HG03558 (cell line): ENCODE measurements around the gene FAM136A.
"Not testable (repeated sequence)": the region's sequence is repeated elsewhere in the genome, so short reads cannot be mapped to it uniquely, and the experiment has no call there.

Experiments used
- ATAC-seq: cut with Tn5 transposase; IDR thresholded peaks from one replicate; pipeline ENCODE4 v1.9.1; 2021; ENCODE audit warnings: moderate number of reproducible peaks; ENCODE audit not compliant: unreplicated experiment; ENCODE audit errors: extremely low read depth

The FAM136A gene

DNA sequence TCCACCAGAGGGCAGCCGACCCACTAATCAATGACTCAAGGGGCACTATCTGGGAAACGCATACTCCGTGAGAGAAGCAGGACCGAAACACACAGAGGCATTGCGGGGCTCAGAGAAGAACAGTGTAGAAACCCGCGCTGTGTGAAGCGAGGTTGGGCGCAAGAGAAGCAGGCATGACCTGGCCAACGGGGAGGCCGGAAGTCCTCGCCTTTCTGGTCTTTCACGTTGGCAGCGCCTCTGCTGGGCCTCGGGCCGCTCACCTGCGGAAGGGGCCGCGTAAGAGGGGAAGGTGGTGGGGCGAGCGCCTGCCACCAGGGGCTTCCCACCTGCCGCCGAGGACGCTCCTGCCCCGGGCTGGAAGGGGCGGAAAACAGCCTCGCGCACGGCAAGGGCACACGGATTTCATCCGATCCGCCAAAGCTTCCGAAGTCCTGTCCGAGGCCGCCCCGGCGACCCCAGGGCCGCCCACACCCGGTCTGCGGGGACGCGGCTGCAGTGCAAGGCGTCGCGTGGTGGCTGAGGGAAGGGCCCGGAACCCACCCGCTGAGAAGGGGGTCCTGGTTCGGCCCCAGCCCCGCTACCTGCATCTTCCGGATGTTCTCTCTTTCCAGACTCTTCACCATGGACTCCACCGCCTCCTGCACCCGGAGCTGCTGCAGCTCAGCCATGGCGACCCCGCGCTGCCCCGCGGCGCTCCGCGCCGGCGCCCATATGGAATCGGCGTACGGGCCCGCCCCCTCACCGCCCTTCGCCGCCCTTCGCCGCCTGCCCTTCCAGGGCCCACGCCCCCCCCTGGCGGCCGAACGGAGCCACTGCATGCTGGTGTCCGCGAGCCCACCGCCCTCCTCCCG, at the start of gene FAM136A:
Gene FAM136A, minus strand, starts transcription at position 724 of the 851 bp plus-strand sequence. Its CDS starts 56 bp downstream, at position 668.
- no peak for ATAC-seq

DNA sequence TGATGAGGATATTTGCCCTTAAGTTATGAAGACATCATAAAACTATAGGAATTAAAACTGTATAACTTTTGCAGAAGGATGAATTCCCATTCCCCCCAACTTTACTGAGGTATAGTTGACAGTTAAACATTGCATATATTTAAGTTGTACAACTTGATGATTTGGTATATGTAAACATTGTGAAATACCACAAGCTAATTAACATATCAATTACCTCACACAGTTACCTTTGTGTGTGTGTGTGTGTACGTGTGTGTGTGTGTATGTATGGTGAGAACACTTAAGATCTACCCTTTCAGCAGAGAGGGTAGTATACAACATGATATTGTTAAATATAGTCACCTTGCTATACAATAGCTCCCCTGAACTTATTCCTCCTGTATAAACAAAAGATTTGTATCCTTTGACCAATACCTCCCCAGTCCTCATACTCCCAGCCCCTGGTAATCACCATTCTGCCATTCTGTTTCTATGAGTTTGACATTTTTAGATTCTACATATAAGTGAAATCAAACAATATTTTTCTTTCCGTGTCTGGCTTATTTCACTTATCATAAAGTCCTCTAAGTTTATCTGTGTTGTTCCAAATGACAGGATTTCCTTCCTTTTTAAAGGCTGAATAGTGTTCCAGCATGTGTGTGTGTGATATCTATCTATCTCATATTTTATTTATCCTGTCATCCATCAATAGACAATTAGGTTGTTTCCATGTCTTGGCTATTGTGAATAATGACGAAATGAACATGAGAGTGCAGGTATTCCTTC, 48.2 kb upstream of the FAM136A start:
- no peak for ATAC-seq

DNA sequence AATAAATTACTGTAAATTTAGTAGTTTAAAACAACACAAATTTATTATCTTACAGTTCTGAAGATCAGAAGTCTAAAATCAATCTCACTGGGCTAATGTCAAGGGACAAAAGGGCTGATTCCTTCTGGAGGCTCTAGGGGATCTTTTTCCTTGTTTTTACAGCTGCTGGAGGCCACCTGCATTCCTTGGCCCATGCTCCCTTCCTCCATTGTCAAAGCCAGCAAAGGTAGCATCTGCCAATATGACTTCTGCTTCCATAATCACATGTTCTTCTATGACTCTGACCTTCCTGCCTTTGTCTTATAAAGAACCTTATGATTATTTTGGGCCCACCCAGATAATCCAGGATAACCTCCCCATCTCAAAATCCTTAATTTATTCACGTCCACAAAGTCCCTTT, 46.0 kb upstream of the FAM136A start:
- no peak for ATAC-seq

DNA sequence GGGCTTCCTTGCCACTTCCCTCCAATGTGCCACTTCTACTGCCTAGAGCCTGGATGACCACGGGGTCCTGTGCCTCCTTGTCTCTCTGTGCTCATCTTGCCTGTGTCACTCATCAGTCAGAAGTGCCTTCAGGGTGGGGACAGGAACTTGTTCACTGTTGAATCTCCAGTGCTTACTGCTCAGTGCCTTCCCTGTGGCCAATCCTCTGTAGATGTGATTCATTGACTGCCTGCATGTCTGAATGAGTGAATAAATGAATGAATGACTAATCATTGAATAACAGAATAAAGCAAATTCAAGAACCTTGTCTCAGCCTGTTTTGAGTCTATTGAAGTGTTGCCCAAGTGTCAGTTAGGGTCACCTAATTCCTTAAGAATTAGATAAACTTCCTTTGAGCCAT, 42.3 kb upstream of the FAM136A start:
- no peak for ATAC-seq

DNA sequence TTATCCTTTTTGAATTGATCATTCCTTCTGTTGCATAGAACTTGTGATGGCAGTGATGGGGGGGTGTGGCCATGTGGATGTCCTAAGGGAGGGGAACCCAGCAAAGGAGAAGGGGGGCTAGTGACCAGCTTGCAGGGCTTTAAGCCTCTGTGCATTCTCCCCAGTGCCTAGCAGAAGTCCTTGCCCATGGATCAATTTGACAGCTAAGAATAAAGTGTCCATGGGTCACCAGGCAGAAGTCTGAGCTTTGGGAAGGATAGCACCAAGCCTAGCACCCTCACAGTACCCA, 39.6 kb upstream of the FAM136A start:
- ATAC-seq = no peak

DNA sequence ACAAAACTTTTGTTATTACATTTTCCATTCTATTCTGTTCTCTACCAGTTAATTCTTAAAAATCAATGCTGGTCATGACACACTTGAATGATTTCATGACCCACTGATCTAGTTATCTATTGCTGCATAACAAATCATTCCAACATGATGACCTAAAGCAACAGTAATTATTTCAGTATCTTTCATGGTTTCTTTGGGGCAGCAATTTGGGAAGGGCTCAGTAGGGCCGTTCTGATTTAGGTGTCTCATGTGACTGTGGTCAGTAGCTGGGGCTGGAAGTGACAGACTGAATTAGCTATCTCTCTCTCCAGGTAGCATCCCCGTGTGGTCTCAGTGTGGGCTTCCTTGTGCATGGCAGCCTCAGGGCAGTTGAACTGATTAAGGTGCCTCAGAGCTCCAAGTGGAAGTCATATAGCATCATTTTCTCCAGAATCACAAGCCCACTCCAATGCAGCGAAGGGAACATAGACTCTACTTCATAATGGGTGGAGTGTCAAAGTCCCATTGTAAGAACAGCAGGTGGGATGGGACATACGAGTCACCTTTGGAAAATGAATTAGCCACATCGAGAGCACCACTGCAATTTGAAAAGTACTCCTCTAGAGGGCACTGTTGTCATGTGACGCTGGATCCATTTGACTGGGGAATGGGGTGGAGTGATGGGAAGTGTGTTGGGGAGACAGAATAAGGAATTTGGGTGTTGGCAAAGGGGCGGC, 39.1 kb upstream of the FAM136A start:
- ATAC-seq = no peak

DNA sequence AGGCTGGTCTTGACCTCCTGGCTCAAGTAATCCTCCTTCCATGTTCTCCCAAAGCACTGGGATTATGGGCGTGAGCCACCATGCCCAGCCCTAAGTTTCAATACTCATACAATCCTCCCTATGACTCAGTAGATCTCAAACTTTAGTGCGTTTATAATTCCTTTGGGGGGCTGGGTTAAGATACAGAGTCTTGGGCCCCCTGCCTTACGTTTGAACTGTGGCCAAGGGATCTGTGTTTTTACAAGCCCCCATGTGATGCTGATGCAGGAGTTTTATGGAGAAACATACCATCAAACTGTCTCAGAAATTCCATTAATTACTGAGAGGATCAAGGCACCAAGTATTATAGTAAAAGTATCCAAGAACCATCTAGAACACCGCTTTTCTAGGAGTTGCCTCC, 38.2 kb upstream of the FAM136A start:
- no peak for ATAC-seq

DNA sequence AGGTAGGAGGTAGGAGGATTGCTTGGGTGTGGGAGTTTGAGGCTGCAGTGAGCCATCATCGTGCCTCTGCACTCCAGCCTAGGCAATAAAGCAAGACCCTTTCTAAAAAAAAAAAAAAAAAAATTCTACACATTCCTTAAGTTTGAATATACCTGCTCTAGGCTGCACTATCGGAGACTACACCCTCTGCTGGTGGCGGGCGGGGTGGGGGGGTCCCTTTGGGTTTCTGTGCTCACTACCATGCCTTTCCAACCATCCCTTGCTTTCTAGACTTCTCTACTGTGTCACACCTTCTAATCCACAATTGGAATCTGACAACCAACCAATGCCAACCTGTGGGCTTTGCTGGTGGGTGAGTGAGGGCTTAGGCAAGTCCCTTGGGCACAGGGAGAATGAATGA, 34.7 kb upstream of the FAM136A start:
- no peak for ATAC-seq

DNA sequence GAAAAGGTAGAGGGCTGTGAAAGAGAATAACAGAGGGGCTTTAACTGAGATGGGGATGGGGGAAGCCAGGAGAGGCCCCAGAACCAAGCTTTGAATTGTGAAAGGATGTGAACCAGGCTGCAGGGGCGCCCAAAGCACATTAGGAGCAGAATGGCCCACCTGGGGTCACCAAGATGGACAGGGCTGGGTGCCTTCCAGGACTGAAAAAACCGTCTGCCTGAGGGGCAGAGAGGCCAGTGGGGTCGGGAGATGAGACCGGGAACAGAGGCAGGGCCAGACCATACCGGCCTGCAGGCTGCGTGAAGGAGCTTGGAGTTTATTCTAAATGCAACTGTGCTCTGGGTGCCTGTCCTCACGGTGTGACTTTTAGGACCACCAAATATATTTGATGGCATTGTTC, 29.1 kb upstream of the FAM136A start:
- ATAC-seq = no peak

DNA sequence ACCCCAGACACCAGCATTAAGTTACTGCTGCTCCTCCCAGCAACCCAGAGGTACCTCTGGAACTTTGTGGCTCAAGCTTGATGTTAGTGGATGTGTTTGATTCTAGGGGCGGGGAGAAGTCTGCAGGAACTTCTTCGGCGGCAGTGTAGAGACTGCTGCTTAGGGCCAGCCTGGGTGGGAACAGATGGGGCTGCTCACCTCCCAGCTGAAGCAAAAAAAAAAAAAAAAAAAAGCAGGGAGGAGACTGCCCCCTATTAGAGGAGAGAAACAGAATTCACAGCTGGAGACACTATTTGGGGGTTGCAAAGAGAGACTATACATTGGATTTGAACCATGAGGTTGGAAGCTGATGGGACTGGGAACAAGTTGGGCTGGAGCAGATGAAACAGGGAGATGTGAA, 28.6 kb upstream of the FAM136A start:
- ATAC-seq = no peak

DNA sequence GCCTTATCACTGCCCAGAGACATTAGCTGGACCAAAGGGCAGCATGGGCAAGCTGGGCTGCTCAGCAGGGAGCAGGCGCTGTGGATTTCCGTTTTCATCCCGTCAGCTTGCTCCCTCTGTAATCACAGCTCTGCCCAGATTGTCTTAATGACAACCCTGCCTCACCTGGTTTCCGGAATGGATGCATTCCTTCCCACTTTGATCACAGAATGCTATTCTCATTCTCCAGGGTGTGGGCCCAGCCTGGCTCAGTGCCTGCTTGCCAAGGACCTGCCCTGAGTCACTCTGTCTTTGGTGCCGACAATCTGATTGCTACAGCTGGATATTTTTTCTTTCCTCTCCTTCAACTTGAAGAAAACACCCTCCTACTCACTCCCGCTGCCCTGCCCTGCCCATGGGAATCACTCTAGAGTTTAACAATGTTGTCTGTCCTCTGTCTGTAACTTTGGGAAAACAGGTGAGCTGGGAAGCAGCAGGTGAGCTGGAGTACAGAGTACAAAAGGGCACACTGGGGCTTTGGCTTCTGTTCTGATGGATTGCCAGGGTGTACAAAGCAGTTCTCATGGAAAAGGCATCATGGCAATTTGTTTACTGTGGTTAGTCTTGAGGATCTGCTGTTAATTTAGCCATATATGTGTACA, 27.2 kb upstream of the FAM136A start:
- ATAC-seq = no peak

DNA sequence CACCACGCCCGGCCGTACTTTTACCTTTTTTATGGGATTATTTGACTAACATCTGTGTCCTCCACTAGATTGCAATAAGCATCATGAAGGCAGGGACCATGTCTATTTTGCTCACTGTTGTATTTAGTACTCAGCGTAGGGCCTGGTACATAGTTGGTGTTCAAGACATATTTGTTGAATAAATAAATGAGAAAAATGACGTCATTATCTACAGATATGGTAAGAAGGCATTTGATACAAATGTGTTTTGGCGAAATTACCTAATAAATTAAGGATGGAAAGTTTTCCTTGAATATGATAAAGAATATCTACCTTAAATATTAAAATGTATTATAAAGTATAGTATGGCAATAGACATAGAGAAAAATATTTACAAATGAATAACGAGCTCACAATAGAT, 24.0 kb upstream of the FAM136A start:
- no peak for ATAC-seq

DNA sequence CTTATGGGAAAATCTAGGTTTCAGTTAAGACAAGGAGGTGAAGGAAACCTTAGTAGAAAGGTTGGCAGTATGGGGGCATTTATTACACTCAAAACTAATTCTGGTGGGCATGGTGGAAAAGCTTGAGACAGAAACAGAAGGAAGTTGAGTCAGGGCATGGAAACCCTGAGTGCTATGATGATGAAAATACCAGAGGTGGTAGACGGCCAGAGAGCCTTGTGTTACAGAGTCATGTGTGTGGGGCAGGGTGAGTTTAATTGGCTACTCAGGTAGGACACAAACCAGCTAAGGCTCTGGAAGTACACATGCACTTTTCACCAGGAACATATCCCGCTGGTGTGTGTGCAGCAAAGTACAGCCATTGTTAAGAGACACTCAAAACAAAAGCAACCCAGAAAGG, 20.7 kb upstream of the FAM136A start:
- ATAC-seq = no peak

DNA sequence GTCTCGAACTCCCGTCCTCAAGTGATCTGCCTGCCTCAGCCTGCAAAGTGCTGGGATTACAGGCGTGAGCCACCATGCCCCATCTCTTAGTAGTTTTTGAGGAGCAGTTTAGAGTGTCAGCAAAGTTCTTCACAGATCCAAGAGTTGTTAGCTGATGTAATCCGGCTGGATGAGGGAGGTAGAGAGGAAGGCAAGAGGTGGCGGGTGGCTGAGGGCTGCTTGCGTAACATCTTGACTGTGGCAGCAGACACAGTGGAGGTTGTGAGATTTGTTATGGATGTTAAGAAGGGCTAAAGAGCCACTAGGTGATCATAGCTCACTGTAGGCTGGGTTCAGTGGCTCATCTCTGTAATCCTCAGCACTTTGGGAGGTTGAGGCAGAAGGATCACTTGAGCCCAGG, 19.5 kb upstream of the FAM136A start:
- no peak for ATAC-seq

DNA sequence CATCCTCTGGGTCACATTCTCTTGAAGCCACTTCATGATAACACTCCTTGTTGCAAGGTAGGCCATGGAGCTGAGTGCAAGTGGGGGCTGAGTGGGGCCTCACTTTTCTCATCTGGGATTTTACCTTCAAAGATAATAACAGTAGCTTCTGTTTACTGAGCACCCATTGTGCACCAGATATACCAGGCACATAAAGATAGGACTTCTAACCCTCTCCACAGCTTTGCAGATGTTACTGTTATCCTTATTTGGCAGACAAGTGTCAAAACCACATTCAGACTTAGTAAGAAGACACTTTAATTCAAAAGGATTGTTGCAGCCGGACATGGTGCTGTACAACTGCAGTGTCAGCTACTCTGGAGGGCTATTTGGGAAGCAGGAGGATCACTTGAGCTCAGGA, 12.8 kb upstream of the FAM136A start:
- ATAC-seq = no peak

DNA sequence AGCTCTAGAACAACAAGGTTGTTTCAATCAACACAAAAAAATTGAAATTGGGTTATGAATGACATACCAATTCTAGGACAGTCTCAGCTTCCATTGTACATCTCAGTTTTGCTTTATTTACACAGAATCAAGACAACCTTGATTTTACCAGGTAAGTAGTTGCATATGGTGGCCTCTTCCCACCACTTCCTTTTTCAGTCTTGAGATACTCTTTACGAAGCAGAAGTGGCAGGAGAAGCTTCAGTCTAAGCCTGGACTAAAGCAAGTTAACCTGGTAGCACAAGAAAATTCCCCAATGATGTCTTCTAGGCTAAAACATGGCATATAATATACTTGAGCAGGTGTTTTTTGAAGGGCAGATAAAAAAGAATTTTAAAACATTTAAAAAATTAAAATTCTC, 10.7 kb upstream of the FAM136A start:
- ATAC-seq = no peak

DNA sequence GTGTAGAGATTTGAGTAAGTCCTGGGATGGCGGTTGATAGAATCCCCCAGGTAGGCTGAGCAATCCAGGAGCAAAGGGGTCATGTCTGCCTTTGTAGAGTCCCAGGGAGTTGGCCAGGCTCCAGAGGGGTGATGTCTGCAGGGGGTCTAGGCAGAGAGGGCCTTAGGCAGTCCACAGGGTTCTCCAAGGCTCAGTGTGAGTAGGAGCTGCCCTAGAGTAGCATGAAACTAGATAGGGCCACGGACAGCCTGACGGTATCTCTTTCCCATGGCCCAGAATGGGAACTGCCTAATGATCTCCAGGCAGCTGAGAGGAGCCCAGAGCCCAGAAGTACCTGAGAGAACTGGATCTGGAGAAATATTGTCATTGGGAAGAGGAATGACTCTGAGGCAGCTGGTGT, 9.0 kb upstream of the FAM136A start:
- no peak for ATAC-seq

DNA sequence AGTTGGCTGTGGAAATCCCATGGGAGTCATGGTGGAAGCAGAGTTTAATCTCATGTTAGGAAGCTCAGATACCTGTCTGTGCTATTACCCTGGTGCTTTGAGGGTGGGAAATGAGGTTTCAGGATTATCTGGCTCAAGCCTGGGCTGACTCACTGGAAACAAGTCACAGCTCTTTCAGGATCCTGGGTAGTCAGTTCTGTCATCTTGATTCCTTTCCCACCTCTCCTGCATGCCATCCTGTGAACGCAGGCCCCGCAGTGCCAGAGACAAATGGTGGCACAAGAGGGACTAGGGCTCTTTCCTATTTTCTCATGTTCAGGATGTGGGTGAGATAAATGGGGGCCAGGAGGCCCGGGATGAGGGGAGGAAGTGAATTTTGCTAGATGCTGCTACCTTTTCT, 3.7 kb upstream of the FAM136A start:
- no peak for ATAC-seq

DNA sequence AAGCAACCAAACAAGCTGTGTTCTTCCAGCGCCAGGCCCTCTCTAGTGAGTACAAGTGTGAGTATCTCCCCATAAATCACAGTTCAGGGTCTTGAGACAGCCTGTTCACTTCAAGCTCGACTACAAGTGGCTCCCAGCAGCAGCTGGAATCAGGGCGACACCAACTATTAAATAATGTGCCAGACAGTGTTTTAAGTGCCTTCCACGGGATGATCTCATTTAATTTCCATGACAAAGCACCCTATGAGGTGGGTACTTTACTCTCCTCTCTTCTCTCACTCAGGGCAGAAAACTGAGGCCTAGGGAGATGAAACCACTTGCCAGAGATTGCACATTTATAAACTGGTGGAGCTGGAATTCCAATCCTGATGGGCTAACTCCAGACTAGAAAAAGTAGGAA, 2.6 kb upstream of the FAM136A start:
- ATAC-seq = no peak

DNA sequence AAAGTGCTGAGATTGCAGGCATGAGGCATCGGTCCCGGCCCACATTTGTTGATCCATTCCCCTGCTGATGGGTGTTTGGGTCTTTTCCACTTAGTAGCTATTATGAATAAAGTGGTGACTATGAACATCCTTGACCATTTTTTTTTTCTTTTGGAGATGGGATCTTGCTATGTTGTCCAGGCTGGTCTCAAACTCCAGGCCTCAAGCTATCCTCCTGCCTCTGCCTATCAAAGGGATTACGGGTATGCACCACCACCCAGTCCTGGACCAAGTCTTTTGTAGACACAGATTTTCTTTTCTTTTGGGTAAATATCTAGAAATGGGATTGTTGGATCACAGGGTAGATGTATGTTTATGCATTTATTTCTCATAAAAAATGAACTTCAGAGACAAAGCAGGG, 1.3 kb upstream of the FAM136A start:
- no peak for ATAC-seq

DNA sequence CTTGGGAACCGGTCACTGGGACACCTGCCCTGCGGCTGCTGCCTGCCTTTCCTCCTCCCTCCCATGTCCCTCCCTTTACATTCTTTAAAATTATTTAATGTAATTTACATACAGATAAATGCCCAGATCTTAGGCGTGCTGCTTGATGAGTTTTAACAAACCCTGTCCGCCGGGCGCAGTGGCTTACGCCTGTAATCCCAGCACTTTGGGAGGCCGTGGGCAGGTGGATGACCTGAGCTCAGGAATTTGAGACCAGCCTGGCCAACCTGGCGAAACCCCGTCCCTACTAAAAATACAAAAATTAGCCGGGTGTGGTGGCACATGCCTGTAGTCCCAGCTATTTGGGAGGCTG, 304 bp upstream of the FAM136A start:
- not testable (repeated sequence) for ATAC-seq
